GM23338 (cell line): ENCODE data around the gene FAM124B. TPM values are rescaled to one million over a fixed set of nuclear protein-coding genes. Genes with fewer than 3 reads are reported as not detected.

Experiments
- ATAC-seq: fragments of 200-7000 bp; cut with Tn5 transposase; 3 replicates; pipeline ENCODE4 v1.9.1; 2020
- DNase-seq: peaks from one replicate; pipeline ENCODE4 v3.0.0-alpha.2; 2015; ENCODE audit warnings: low spot score
- H2AFZ ChIP-seq: fragments of 200-600 bp; sonication (generic); 2 replicates; pipeline ENCODE4 v1.8.0; 2016; ENCODE audit warnings: antibody characterized with exemption, mild to moderate bottlenecking, moderate library complexity
- H3F3A ChIP-seq: fragments of 200-600 bp; sonication (generic); replicated peaks from 2 replicates; pipeline ENCODE4 v1.8.0; 2017; ENCODE audit warnings: antibody characterized with exemption, mixed run types, low read depth
- H3K27ac ChIP-seq: fragments of 200-600 bp; sonication (generic); 2 replicates; pipeline ENCODE4 v1.6.1; 2016; ENCODE audit warnings: low read depth
- H3K27me3 ChIP-seq: fragments of 200-600 bp; sonication (generic); 2 replicates; pipeline ENCODE4 v1.8.0; 2016; ENCODE audit warnings: mild to moderate bottlenecking, mixed run types, moderate library complexity; ENCODE audit not compliant: insufficient read depth
- H3K36me3 ChIP-seq: fragments of 200-600 bp; sonication (generic); 2 replicates; pipeline ENCODE4 v1.8.0; 2016; ENCODE audit warnings: mild to moderate bottlenecking; ENCODE audit not compliant: insufficient read depth
- H3K4me1 ChIP-seq: fragments of 200-600 bp; sonication (generic); 2 replicates; pipeline ENCODE4 v1.8.0; 2016; ENCODE audit warnings: mild to moderate bottlenecking, moderate library complexity; ENCODE audit not compliant: insufficient read depth
- H3K4me2 ChIP-seq: fragments of 200-600 bp; sonication (generic); 2 replicates; pipeline ENCODE4 v1.7.1; 2017; ENCODE audit warnings: mixed run types
- H3K4me3 ChIP-seq: fragments of 200-600 bp; sonication (generic); 2 replicates; pipeline ENCODE4 v1.6.1; 2016; ENCODE audit warnings: mixed run types
- H3K79me2 ChIP-seq: fragments of 200-600 bp; sonication (generic); replicated peaks from 2 replicates; pipeline ENCODE4 v1.8.0; 2017; ENCODE audit warnings: mild to moderate bottlenecking; ENCODE audit not compliant: insufficient read depth
- H3K9me2 ChIP-seq: fragments of 200-600 bp; sonication (generic); 2 replicates; pipeline ENCODE4 v1.8.0; 2017; ENCODE audit not compliant: insufficient read depth
- H4K20me1 ChIP-seq: fragments of 200-600 bp; sonication (generic); replicated peaks from 2 replicates; pipeline ENCODE4 v1.8.0; 2017; ENCODE audit warnings: mild to moderate bottlenecking; ENCODE audit not compliant: insufficient read depth
- H3K27ac Mint-ChIP-seq: 2 replicates; pipeline ENCODE4 v1.8.0; 2020; ENCODE audit warnings: inconsistent platforms, mild to moderate bottlenecking, moderate library complexity, mixed read lengths
- H3K27me3 Mint-ChIP-seq: 3 replicates; pipeline ENCODE4 v1.8.0; 2022; ENCODE audit warnings: low read depth, mild to moderate bottlenecking, moderate library complexity, mixed read lengths, inconsistent platforms; ENCODE audit not compliant: insufficient read depth, poor library complexity
- H3K36me3 Mint-ChIP-seq: 3 replicates; pipeline ENCODE4 v1.8.0; 2021; ENCODE audit warnings: low read depth, mild to moderate bottlenecking, inconsistent platforms, moderate library complexity, mixed read lengths
- H3K4me1 Mint-ChIP-seq: 3 replicates; pipeline ENCODE4 v1.8.0; 2020; ENCODE audit warnings: mild to moderate bottlenecking, inconsistent platforms, mixed read lengths
- H3K4me3 Mint-ChIP-seq: 3 replicates; pipeline ENCODE4 v1.8.0; 2021; ENCODE audit warnings: moderate library complexity, mild to moderate bottlenecking, inconsistent platforms, mixed read lengths
- H3K9me3 Mint-ChIP-seq: 3 replicates; pipeline ENCODE4 v1.8.0; 2020; ENCODE audit warnings: moderate library complexity, mild to moderate bottlenecking, inconsistent platforms, mixed read lengths
- CREB1 ChIP-seq: fragments of 250-450 bp; sonication (Bioruptor Pico); IDR thresholded peaks from 2 replicates; pipeline ENCODE4 v1.5.0; 2020; ENCODE audit warnings: low read depth, mild to moderate bottlenecking, moderate library complexity
- EZH2 ChIP-seq: fragments of 200-600 bp; sonication (generic); IDR thresholded peaks from one replicate; pipeline ENCODE4 v1.8.0; 2017; ENCODE audit warnings: antibody characterized with exemption, mild to moderate bottlenecking, low read depth; ENCODE audit not compliant: unreplicated experiment
- EZH2phosphoT487 ChIP-seq: fragments of 200-600 bp; sonication (generic); IDR thresholded peaks from one replicate; pipeline ENCODE4 v1.8.1; 2018; ENCODE audit warnings: antibody characterized with exemption; ENCODE audit not compliant: unreplicated experiment
- JUNB ChIP-seq: IDR thresholded peaks from one replicate; pipeline ENCODE4 v1.6.1; 2016; ENCODE audit warnings: antibody characterized with exemption; ENCODE audit not compliant: unreplicated experiment
- NANOG ChIP-seq: IDR thresholded peaks from 2 replicates; pipeline ENCODE4 v1.6.1; 2016; ENCODE audit warnings: antibody characterized with exemption, borderline replicate concordance
- ZNF114 ChIP-seq: fragments of 250-450 bp; sonication (Bioruptor Pico); IDR thresholded peaks from 2 replicates; pipeline ENCODE4 v1.5.0; 2020; ENCODE audit warnings: mild to moderate bottlenecking, moderate library complexity
- polyA plus RNA-seq: library from polyadenylated mRNA; unstranded; fragments of >200 nt; fragmentation: Nextera tagmentation; extraction: Ambion mirVana; gene quantifications from 2 replicates; pipeline ENCODE4 v1.2.1, GENCODE V29; 2016
- total RNA-seq: library from RNA; depleted of rRNA; stranded (reverse); fragments of >200 nt; shearing (Covaris generic); gene quantifications from 2 replicates; pipeline ENCODE4 v1.2.3, GENCODE V29; 2014
- TF ChIP-seq, protein P1 (sequence below): fragments of 250-450 bp; sonication (Bioruptor Pico); IDR thresholded peaks from 2 replicates; pipeline ENCODE4 v1.5.0; 2020; ENCODE audit warnings: mild to moderate bottlenecking, moderate library complexity
- TF ChIP-seq, protein P2 (sequence below), 2 experiments: fragments of 200-600 bp in 1 of 2; sonication (generic) in 1 of 2; conservative IDR thresholded peaks; 2 replicates each; pipeline versions ENCODE4 v1.5.1 to v1.6.1; 2016 to 2017; ENCODE audit warnings: antibody characterized with exemption in 2 of 2, low read depth in 2 of 2, mild to moderate bottlenecking in 2 of 2, moderate library complexity in 1 of 2
- TF ChIP-seq, protein P3 (sequence below): IDR thresholded peaks from 2 replicates; pipeline ENCODE4 v1.6.1; 2016; ENCODE audit warnings: antibody characterized with exemption

Gene FAM124B
- total and polyA plus RNA-seq, 2 experiments from 2014 or later: 3.0 to 6.9 TPM

DNA sequence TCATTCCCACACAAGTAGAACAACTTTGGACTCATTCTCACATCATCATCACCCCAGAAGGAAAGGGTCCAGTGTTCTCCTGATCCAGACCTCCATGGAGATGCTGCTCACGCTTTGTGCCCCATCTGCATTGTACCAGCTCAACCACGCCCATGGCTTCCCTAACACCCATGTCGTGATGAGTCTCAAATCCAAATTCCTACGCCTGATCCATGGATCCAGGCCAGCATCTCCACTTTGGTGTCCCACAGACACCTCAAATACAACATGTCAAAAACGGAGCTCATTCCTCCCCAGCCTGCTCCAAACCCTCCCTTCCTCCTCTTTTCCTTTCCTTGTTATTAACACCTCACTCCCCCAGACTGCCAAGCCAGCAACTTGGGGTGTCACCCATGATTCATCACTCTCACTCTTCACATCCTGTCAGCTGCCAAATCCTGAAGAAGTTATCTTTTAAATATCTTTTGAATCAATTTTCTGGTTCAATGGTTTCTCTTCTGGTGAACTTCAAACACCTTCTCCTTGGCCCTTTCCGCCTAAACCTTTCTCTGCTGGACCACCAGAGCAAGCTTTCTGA is 30.2 kb upstream of the FAM124B start (continued):
- TF ChIP-seq, protein P1, sequence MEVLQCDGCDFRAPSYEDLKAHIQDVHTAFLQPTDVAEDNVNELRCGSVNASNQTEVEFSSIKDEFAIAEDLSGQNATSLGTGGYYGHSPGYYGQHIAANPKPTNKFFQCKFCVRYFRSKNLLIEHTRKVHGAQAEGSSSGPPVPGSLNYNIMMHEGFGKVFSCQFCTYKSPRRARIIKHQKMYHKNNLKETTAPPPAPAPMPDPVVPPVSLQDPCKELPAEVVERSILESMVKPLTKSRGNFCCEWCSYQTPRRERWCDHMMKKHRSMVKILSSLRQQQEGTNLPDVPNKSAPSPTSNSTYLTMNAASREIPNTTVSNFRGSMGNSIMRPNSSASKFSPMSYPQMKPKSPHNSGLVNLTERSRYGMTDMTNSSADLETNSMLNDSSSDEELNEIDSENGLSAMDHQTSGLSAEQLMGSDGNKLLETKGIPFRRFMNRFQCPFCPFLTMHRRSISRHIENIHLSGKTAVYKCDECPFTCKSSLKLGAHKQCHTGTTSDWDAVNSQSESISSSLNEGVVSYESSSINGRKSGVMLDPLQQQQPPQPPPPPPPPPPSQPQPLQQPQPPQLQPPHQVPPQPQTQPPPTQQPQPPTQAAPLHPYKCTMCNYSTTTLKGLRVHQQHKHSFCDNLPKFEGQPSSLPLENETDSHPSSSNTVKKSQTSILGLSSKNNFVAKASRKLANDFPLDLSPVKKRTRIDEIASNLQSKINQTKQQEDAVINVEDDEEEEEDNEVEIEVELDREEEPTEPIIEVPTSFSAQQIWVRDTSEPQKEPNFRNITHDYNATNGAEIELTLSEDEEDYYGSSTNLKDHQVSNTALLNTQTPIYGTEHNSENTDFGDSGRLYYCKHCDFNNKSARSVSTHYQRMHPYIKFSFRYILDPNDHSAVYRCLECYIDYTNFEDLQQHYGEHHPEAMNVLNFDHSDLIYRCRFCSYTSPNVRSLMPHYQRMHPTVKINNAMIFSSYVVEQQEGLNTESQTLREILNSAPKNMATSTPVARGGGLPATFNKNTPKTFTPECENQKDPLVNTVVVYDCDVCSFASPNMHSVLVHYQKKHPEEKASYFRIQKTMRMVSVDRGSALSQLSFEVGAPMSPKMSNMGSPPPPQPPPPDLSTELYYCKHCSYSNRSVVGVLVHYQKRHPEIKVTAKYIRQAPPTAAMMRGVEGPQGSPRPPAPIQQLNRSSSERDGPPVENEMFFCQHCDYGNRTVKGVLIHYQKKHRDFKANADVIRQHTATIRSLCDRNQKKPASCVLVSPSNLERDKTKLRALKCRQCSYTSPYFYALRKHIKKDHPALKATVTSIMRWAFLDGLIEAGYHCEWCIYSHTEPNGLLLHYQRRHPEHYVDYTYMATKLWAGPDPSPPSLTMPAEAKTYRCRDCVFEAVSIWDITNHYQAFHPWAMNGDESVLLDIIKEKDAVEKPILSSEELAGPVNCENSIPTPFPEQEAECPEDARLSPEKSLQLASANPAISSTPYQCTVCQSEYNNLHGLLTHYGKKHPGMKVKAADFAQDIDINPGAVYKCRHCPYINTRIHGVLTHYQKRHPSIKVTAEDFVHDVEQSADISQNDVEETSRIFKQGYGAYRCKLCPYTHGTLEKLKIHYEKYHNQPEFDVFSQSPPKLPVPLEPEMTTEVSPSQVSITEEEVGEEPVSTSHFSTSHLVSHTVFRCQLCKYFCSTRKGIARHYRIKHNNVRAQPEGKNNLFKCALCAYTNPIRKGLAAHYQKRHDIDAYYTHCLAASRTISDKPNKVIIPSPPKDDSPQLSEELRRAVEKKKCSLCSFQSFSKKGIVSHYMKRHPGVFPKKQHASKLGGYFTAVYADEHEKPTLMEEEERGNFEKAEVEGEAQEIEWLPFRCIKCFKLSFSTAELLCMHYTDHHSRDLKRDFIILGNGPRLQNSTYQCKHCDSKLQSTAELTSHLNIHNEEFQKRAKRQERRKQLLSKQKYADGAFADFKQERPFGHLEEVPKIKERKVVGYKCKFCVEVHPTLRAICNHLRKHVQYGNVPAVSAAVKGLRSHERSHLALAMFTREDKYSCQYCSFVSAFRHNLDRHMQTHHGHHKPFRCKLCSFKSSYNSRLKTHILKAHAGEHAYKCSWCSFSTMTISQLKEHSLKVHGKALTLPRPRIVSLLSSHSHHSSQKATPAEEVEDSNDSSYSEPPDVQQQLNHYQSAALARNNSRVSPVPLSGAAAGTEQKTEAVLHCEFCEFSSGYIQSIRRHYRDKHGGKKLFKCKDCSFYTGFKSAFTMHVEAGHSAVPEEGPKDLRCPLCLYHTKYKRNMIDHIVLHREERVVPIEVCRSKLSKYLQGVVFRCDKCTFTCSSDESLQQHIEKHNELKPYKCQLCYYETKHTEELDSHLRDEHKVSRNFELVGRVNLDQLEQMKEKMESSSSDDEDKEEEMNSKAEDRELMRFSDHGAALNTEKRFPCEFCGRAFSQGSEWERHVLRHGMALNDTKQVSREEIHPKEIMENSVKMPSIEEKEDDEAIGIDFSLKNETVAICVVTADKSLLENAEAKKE (CRISPR knock-in tag): no peak
- TF ChIP-seq, protein P2, sequence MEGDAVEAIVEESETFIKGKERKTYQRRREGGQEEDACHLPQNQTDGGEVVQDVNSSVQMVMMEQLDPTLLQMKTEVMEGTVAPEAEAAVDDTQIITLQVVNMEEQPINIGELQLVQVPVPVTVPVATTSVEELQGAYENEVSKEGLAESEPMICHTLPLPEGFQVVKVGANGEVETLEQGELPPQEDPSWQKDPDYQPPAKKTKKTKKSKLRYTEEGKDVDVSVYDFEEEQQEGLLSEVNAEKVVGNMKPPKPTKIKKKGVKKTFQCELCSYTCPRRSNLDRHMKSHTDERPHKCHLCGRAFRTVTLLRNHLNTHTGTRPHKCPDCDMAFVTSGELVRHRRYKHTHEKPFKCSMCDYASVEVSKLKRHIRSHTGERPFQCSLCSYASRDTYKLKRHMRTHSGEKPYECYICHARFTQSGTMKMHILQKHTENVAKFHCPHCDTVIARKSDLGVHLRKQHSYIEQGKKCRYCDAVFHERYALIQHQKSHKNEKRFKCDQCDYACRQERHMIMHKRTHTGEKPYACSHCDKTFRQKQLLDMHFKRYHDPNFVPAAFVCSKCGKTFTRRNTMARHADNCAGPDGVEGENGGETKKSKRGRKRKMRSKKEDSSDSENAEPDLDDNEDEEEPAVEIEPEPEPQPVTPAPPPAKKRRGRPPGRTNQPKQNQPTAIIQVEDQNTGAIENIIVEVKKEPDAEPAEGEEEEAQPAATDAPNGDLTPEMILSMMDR (conservative IDR thresholded peaks at IDR 0.05; ENCODE audit: low read depth in 2 of 2): no peak
- TF ChIP-seq, protein P3, sequence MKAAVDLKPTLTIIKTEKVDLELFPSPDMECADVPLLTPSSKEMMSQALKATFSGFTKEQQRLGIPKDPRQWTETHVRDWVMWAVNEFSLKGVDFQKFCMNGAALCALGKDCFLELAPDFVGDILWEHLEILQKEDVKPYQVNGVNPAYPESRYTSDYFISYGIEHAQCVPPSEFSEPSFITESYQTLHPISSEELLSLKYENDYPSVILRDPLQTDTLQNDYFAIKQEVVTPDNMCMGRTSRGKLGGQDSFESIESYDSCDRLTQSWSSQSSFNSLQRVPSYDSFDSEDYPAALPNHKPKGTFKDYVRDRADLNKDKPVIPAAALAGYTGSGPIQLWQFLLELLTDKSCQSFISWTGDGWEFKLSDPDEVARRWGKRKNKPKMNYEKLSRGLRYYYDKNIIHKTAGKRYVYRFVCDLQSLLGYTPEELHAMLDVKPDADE: no peak
- no peak for TF ChIP-seq EZH2phosphoT487

DNA sequence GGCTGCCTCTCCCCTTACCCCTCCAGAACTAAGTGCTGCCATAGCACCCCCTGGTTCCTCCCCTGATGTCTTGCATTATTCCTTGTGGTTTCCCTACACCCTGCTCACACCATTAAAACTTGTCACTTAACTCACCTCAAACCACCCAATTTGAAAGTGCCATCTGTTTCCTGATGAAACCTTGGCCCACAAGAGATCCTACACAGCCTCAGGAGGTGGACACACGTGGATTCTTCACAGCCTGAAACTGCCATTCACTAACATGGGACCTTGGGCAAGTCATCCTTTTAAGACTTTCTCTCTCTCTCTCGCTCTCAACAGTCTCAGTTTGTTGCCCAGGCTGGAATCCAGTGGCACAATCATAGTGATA is 27.5 kb upstream of the FAM124B start:
- H3K9me2 ChIP-seq: peaks cover 4% of the 10 kb centered on the region; the same call in 1 of the 2 replicates
- H3K4me3 ChIP-seq: no peak overlapping the region
- peaks cover 14% of the 10 kb centered on the region for H3K27me3 Mint-ChIP-seq
- H3K36me3 ChIP-seq: peaks cover 22% of the 10 kb centered on the region; the same call in 1 of the 2 replicates
- H3K27me3 ChIP-seq: no peaks in the 10 kb centered on the region
- H3K4me3 Mint-ChIP-seq: no peak overlapping the region
- H3K9me3 Mint-ChIP-seq: peaks cover 66% of the 10 kb centered on the region
- H3K27ac ChIP-seq: no peak overlapping the region
- no peak overlapping the region for H2AFZ ChIP-seq
- no peak overlapping the region for H3K4me2 ChIP-seq
- DNase-seq (no peak), ATAC-seq (no peak)
- peaks cover 9% of the 10 kb centered on the region; the same call in 1 of the 2 replicates for H3K79me2 ChIP-seq
- peaks cover 20% of the 10 kb centered on the region for H3K4me1 ChIP-seq
- H3K4me1 Mint-ChIP-seq: peaks cover 22% of the 10 kb centered on the region
- H3K27ac Mint-ChIP-seq: no peak overlapping the region
- peaks cover 77% of the 10 kb centered on the region for H3K36me3 Mint-ChIP-seq
- H4K20me1 ChIP-seq: no peaks in the 10 kb centered on the region
- H3F3A ChIP-seq: no peaks in the 10 kb centered on the region
- TF ChIP-seq ZNF114 (CRISPR knock-in tag) (no peak), EZH2 (no peak), JUNB (no peak), NANOG (no peak), CREB1 (CRISPR knock-in tag) (no peak)
